Kidney (tissue), 14 donors: ENCODE measurements around the gene PEA15. TPM values are rescaled to one million over a fixed set of nuclear protein-coding genes. Genes with fewer than 3 reads are reported as not detected.

Source experiments
- DNase-seq, 5 donors: peaks; one replicate each; pipeline ENCODE4 v3.0.0-alpha.2; 2013 to 2020
- FAIRE-seq: peaks from 2 replicates; lab custom pipeline; 2012; peaks lifted over from hg19 to GRCh38; lab: Jason Lieb, UNC
- H3K27ac ChIP-seq, 2 donors: one replicate each; pipeline ENCODE4 v1.7.0; 2013; ENCODE audit warnings: low read depth in 2 of 2, low read length in 2 of 2, inconsistent platforms in 1 of 2
- H3K27me3 ChIP-seq: one replicate; pipeline ENCODE4 v1.7.1; 2013; ENCODE audit warnings: low read length, inconsistent platforms; ENCODE audit not compliant: control insufficient read depth, insufficient read depth
- H3K36me3 ChIP-seq, 3 donors: one replicate each; pipeline versions ENCODE4 v1.7.0 to v1.7.1; 2013; ENCODE audit warnings: low read length in 3 of 3, control low read depth in 1 of 3, inconsistent platforms in 1 of 3; ENCODE audit not compliant: insufficient read depth in 3 of 3, control insufficient read depth in 2 of 3
- H3K4me1 ChIP-seq, 3 donors: one replicate each; pipeline versions ENCODE4 v1.7.0 to v1.7.1; 2013; ENCODE audit warnings: low read length in 3 of 3, inconsistent platforms in 1 of 3, low read depth in 1 of 3; ENCODE audit not compliant: control insufficient read depth in 2 of 3, insufficient read depth in 2 of 3
- H3K4me3 ChIP-seq, 3 donors: one replicate each; pipeline versions ENCODE4 v1.7.0 to v1.8.1; 2013; ENCODE audit warnings: low read length in 3 of 3, control low read depth in 1 of 3, inconsistent platforms in 1 of 3
- H3K9ac ChIP-seq, 3 donors: one replicate each; pipeline versions ENCODE4 v1.7.0 to v1.7.1; 2013; ENCODE audit warnings: low read length in 3 of 3, control low read depth in 1 of 3, inconsistent platforms in 1 of 3
- H3K9me3 ChIP-seq, 3 donors: one replicate each; pipeline versions ENCODE4 v1.7.0 to v1.7.1; 2013; ENCODE audit warnings: low read length in 3 of 3, control low read depth in 1 of 3, inconsistent platforms in 1 of 3; ENCODE audit not compliant: control insufficient read depth in 2 of 3, insufficient read depth in 1 of 3
- intact Hi-C: fragments of 100-400 bp; cut with DNase I; formaldehyde crosslinking; loops from one replicate; pipeline ENCODE4 v1.11.1; 2022
- polyA plus RNA-seq: library from polyadenylated mRNA; stranded (reverse); fragments of 350-450 nt; fragmentation: Illumina TruSeq; extraction: RNeasy Lipid Tissue Mini Kit (QIAGEN cat#74804); gene quantifications from one replicate; pipeline ENCODE4 v1.2.3, GENCODE V29; 2014; ENCODE audit warnings: low read depth, low replicate concordance; ENCODE audit not compliant: insufficient read depth
- total RNA-seq: library from RNA; stranded (reverse); fragmentation: NEBNext Ultra II Directional; extraction: Animal tissue kit (Norgen Biotek cat#: 25700); gene quantifications from one replicate; pipeline ENCODE4 v1.2.1, GENCODE V29; 2021
- TF ChIP-seq, protein P1 (sequence below): IDR thresholded peaks from 3 replicates; pipeline ENCODE4 v1.5.1; 2012; ENCODE audit warnings: mild to moderate bottlenecking, moderate library complexity, borderline replicate concordance; ENCODE audit not compliant: insufficient read depth; ENCODE audit errors: extremely low read depth
- donor health status: control.
- donor health status: control.
- donor health status: control.
- donor health status: control.
- donor health status: control.
- donor health status: DM: yes; HTN: yes; CAD: no.
- donor health status: Normal renal cell carcinoma (clear cell type).

The PEA15 gene
- total and polyA plus RNA-seq, 2 donors from 2014 or later, result 112 to 143 TPM

DNA sequence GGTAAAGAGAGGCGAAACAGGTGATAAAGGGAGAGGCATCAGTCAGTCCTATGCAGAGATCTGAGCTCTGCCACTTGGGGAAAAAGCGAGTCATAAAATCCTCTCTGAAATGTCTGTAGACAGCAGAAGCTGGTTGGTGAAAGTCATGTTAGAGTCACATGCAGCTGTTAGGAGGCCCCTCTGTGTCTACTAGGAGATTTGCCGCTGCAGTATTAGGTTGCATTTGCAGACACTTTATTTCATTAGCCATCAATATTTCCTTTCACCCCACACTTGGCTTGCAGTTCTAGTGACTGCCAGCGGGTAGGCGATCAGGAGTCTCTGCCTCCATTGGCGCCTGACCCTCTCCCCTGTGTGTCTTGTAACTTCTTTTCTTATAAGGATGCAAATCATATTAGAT, 37.6 kb upstream of the PEA15 start:
- FAIRE-seq (no peak), DNase-seq (peak in 2 of 5 donors; percentile 22 to 24)
- H3K27ac ChIP-seq, result no peak overlapping the region
- peaks cover 0 to 2% (median 0%) of the 10 kb centered on the region in 3 donors for H3K4me1 ChIP-seq
- H3K27me3 ChIP-seq, result no peaks in the 10 kb centered on the region
- H3K9ac ChIP-seq, result no peak overlapping the region
- intact Hi-C loops, result no loop called here
- H3K9me3 ChIP-seq, result no peaks in the 10 kb centered on the region
- H3K36me3 ChIP-seq, result no peaks in the 10 kb centered on the region
- no peak overlapping the region for H3K4me3 ChIP-seq
- TF ChIP-seq, protein P1, sequence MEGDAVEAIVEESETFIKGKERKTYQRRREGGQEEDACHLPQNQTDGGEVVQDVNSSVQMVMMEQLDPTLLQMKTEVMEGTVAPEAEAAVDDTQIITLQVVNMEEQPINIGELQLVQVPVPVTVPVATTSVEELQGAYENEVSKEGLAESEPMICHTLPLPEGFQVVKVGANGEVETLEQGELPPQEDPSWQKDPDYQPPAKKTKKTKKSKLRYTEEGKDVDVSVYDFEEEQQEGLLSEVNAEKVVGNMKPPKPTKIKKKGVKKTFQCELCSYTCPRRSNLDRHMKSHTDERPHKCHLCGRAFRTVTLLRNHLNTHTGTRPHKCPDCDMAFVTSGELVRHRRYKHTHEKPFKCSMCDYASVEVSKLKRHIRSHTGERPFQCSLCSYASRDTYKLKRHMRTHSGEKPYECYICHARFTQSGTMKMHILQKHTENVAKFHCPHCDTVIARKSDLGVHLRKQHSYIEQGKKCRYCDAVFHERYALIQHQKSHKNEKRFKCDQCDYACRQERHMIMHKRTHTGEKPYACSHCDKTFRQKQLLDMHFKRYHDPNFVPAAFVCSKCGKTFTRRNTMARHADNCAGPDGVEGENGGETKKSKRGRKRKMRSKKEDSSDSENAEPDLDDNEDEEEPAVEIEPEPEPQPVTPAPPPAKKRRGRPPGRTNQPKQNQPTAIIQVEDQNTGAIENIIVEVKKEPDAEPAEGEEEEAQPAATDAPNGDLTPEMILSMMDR, result no peak

DNA sequence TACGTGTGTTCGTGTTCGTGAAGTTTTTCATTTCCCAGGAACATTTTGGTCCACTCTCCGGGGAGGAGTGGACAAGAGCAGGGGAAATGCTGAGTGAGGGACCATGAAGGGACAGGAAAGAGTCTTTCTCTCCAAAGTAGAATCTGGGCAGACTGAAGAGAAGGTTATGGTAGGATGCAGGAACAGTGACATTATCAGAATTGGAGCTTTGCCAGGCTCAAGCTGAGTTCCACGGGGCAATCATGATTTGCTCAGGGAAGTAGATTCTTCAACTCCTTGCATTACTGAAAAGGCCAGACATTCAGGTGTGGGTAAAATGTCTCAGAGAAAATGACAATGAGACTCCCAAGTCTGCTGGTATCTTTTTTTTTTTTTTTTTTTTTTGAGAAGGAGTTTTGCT, 37.2 kb upstream of the PEA15 start:
- H3K4me3 ChIP-seq, result no peak overlapping the region
- FAIRE-seq (no peak), DNase-seq (no peak)
- no peaks in the 10 kb centered on the region for H3K36me3 ChIP-seq
- intact Hi-C loops, result no loop called here
- TF ChIP-seq, protein P1, result no peak
- peaks cover 0 to 2% (median 0%) of the 10 kb centered on the region in 3 donors for H3K4me1 ChIP-seq
- H3K9ac ChIP-seq, result no peak overlapping the region
- H3K27me3 ChIP-seq, result no peaks in the 10 kb centered on the region
- no peak overlapping the region for H3K27ac ChIP-seq
- no peaks in the 10 kb centered on the region for H3K9me3 ChIP-seq

DNA sequence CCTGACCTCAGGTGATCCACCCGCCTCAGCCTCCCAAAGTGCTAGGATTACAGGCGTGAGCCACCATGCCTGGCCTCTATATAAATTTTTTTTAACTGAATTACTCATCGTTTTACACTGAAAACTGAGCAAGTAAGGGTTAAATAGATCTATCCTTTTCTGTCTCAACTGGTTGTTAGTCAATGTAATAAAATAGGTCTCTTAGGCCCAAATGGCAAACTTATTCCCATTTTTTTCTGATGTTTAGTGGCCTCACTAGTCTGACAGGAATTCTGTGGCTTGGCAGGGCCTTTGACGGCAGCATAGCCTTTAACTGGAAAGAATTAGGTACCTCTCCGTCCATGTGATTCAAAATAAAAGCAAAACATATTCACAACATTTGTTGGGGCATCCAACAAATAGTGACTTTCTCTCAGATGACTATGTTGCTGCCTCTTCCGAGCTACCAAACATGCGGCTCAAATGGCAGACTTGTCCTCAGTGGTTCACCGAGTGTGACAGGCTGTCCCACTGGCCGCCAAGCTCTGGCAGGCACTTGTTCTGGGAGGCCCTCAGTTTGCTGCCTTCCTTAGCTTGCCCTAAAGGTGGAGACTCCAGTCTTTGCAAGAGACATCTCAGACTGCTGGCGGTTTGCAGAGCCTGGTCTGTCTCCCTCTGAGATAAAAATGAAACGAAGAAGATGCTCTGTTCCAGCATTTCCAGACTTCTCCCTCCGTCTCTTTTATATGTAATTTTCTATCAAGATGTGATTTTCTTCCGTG, 36.4 kb upstream of the PEA15 start:
- no peaks in the 10 kb centered on the region for H3K27me3 ChIP-seq
- H3K9me3 ChIP-seq, result no peaks in the 10 kb centered on the region
- DNase-seq (peak in 1 of 5 donors; percentile 30), FAIRE-seq (no peak)
- no peak overlapping the region for H3K9ac ChIP-seq
- H3K4me3 ChIP-seq, result no peak overlapping the region
- intact Hi-C loops, result no loop called here
- no peaks in the 10 kb centered on the region for H3K4me1 ChIP-seq
- H3K36me3 ChIP-seq, result no peaks in the 10 kb centered on the region
- TF ChIP-seq, protein P1, result no peak
- H3K27ac ChIP-seq, result no peak overlapping the region
